Spinal cord (tissue), 10 donors: ENCODE measurements around the gene STAT2. TPM values are rescaled to one million over a fixed set of nuclear protein-coding genes. Genes with fewer than 3 reads are reported as not detected.
"Not testable (repeated sequence)": the region's sequence is repeated elsewhere in the genome, so short reads cannot be mapped to it uniquely, and the experiment has no call there.

Experiments
- DNase-seq, 6 donors: peaks; one replicate each; pipeline versions ENCODE4 v3.0.0 to v3.0.0-alpha.2; 2013 to 2015; ENCODE audit warnings: low spot score in 6 of 6, low read depth in 4 of 6
- H3K27ac ChIP-seq: one replicate; pipeline ENCODE4 v1.5.1; 2013; ENCODE audit warnings: low read depth, low read length, control low read depth
- H3K27me3 ChIP-seq: one replicate; pipeline ENCODE4 v1.6.1; 2013; ENCODE audit warnings: low read length; ENCODE audit not compliant: control insufficient read depth, insufficient read depth
- H3K36me3 ChIP-seq: one replicate; pipeline ENCODE4 v1.6.1; 2013; ENCODE audit warnings: low read length; ENCODE audit not compliant: control insufficient read depth, insufficient read depth
- H3K4me1 ChIP-seq: one replicate; pipeline ENCODE4 v1.6.1; 2013; ENCODE audit warnings: low read length; ENCODE audit not compliant: control insufficient read depth, insufficient read depth
- H3K4me3 ChIP-seq: one replicate; pipeline ENCODE4 v1.5.1; 2013; ENCODE audit warnings: low read depth, low read length, control low read depth
- H3K9me3 ChIP-seq: one replicate; pipeline ENCODE4 v1.6.1; 2013; ENCODE audit warnings: low read length; ENCODE audit not compliant: control insufficient read depth, insufficient read depth
- WGBS: methylation state at CpG from one replicate; pipeline ENCODE4 v1.1.5; 2013; ENCODE audit warnings: missing lambda C conversion rate; ENCODE audit not compliant: insufficient coverage; 5-methylcytosine and 5-hydroxymethylcytosine counted together
- long read RNA-seq, 4 donors: transcript quantifications; one replicate each; lab custom pipeline, GENCODE V29; 2026
- polyA plus RNA-seq, 2 donors: library from polyadenylated mRNA; unstranded; fragments of 120-200 nt; gene quantifications; one replicate each; pipeline ENCODE4 v1.2.1, GENCODE V29; 2013; ENCODE audit not compliant: insufficient read length in 2 of 2
- total RNA-seq, 2 donors: library from RNA; depleted of rRNA in 1 of 2; stranded (reverse); fragments of 120-200 nt in 1 of 2; fragments of >200 nt in 1 of 2; gene quantifications; one replicate each; pipeline versions ENCODE4 v1.2.3 to v1.2.4, GENCODE V29; 2013 to 2014
- donor health status: healthy.

Gene STAT2
- total RNA-seq, result 100 to 1,000 TPM; 120 to 145 TPM
- polyA plus RNA-seq, result 100 to 1,000 TPM in 1 of 2 donors, 10 to 100 TPM in 1; 72.4 to 120 TPM
- long read RNA-seq, donor 1, partial matches to known transcripts, result 0 of 1 reads
- long read RNA-seq, donor 1, other reads (novel, unspliced or antisense), result 0 of 1 reads
- long read RNA-seq, donor 2, partial matches to known transcripts, result 0 of 1 reads
- long read RNA-seq, donor 2, other reads (novel, unspliced or antisense), result 0 of 1 reads
- long read RNA-seq, donor 3, partial matches to known transcripts, result 0 of 1 reads
- long read RNA-seq, donor 3, other reads (novel, unspliced or antisense), result 0 of 1 reads
- long read RNA-seq, donor 4, partial matches to known transcripts, result 0 of 1 reads
- long read RNA-seq, donor 4, other reads (novel, unspliced or antisense), result 0 of 1 reads

DNA sequence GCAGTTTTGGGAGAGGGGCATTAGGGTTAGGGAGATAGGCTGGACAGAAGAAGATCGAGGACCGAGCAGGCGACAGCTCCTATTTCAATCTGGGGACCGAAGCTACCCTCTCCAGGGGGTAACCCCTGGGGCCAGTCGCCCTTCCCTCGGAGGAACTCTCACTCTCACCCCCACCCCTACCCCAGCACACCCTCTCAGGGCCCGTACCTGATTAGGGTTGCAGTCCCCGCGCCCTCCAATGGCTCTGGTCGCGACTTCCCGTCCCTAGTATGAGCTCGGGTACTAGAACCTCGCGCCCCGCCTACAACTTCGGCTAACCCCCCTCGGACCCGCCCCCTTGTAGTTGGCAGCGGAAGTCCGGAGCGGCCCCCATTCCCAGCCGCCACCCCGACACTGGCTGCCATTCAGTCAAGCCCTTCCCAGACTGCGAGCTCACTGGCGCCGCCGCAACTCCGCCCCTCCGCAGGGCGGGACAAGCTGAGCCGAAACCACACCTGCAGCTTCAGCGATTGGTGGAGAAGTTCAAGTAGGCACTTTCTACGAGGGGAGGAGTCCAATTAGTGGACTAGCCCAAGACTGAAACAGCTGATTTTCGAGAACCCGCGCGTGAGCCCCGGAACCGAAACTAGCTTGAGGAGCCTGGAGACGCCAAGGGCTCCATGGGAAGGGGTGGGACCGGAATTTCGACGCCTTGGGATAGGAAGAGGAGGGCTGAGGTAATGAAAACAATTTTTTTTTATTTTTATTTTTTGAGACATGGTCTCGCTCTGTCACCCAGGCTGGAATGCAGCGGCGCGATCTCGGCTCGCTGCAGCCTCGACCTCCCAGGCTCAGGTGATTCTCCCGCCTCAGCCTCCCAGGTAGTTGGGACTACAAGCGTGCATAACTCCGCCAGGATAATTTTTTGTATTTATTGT, at the start of gene STAT2:
TSS of gene STAT2 (minus strand) at position 257 of the 917 bp plus-strand sequence. CDS start 3,536 bp downstream, outside the sequence.
- H3K4me3 ChIP-seq, result peak within 1 kb of the TSS; percentile 90
- DNase-seq, result peak; percentile 96 to 100 (median 98)
- WGBS, result 0% methylated on average over 49 of the region's 54 CpGs
- no peaks in the 10 kb centered on the region for H3K27me3 ChIP-seq
- H3K4me1 ChIP-seq, result peaks cover 10% of the 10 kb centered on the region
- H3K36me3 ChIP-seq, result peaks cover 13% of the 10 kb centered on the region
- peak within 1 kb of the TSS; percentile 94 for H3K27ac ChIP-seq
- no peaks in the 10 kb centered on the region for H3K9me3 ChIP-seq

DNA sequence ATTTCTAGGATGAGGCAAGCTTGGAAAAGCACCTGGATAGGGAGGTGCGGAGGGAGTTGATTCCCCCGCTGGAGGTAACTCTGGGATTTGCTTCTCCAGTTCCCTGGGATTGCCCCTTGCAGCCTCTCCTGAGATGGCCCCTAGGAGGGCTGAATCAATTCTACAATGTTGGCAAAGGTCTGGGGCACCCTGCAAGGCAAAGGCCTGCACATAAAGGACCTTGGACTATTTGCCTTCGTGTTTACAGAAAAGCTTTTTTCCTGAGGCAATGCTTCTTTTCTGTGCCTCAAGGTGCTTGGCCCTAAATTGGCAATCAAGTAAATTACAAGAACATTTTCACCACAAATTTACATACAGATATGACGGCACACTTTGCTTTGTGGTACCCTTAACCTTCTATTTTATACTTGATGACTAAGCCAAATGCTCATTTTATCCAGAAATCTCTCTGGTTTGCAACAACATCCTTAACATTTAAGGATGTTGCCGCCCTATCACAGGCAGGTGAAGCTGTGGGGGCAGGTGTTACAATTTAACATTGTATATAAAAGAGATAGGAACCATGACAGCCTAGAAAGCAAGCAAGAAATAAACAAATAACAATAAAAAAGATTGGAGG, 49.0 kb upstream of the STAT2 start:
- H3K36me3 ChIP-seq, result peaks cover 9% of the 10 kb centered on the region
- no peak overlapping the region for H3K27ac ChIP-seq
- no peak for DNase-seq
- no peaks in the 10 kb centered on the region for H3K9me3 ChIP-seq
- WGBS, result 95% methylated on average over 2 of the region's 5 CpGs
- H3K4me3 ChIP-seq, result no peak overlapping the region
- H3K4me1 ChIP-seq, result no peaks in the 10 kb centered on the region
- H3K27me3 ChIP-seq, result no peaks in the 10 kb centered on the region

- DNase-seq, H3K4me1 ChIP-seq, H3K9me3 ChIP-seq, H3K27ac ChIP-seq, H3K27me3 ChIP-seq, H3K36me3 ChIP-seq, H3K4me3 ChIP-seq: not testable (repeated sequence)
- WGBS, result 100% methylated on average over 1 of the region's 3 CpGs
These were observed 44.3 kb upstream of the STAT2 start for GRCh38 chr12:56404227-56404626.

DNA sequence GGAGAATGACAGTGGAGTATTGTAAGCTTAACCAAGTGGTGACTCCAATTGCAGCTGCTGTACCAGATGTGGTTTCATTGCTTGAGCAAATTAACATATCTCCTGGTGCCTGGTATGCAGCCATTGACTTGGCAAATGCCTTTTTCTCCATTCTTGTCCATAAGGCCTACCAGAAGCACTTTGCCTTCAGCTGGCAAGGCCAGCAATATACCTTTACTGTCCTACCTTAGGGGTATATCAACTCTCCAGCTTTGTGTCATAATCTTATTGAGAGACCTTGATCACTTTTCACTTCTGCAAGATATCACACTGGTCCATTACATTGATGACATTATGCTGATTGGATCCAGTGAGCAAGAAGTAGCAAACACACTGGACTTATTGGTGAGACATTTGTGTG, 41.7 kb upstream of the STAT2 start:
- H3K4me3 ChIP-seq, H3K9me3 ChIP-seq, DNase-seq, H3K27me3 ChIP-seq, H3K27ac ChIP-seq, H3K36me3 ChIP-seq, H3K4me1 ChIP-seq: not testable (repeated sequence)

DNA sequence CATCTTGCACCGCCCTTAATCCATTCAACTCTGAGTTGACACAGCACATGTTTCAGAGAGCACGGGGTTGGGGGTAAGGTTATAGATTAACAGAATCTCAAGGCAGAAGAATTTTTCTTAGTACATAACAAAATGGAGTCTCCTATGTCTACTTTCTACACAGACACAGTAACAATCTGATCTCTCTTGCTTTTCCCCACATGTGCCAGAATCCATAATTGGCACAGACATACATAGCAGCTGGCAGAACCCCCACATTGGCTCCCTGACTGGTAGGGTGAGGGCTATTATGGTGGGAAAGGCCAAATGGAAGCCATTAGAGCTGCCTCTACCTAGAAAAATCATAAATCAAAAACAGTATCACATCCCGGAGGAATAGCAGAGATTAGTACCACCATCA, 41.2 kb upstream of the STAT2 start:
- H3K4me3 ChIP-seq, H3K27ac ChIP-seq, DNase-seq, H3K27me3 ChIP-seq, H3K4me1 ChIP-seq, H3K9me3 ChIP-seq, H3K36me3 ChIP-seq: not testable (repeated sequence)
- WGBS, result no CpG with 5 or more reads among the region's 3 CpGs

GRCh38 chr12:56399466-56399865, 39.6 kb upstream of the STAT2 start:
- not testable (repeated sequence) for H3K4me3 ChIP-seq, H3K36me3 ChIP-seq, H3K4me1 ChIP-seq, H3K27ac ChIP-seq, H3K27me3 ChIP-seq, DNase-seq, H3K9me3 ChIP-seq
- 90% methylated on average over 2 of the region's 3 CpGs for WGBS

DNA sequence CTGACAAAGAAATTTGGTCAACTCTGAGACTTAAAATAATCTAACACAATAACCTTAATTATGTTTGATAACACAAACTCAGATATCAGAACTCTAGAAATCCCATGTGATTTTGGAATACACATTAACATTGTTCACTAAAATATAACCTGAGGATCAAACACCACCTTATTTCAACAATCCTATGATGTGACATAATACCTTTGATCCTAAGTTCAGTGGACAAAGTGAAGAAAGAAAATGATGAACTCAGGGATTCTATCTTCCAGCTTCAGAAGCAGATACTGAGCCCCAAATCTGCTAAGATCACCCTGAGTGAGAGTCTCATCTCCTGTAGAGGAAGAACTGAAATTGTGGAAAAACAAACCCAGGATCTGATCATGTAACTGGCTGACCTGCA, 38.4 kb upstream of the STAT2 start:
- Histone ChIP-seq H3K36me3 (no peaks in the 10 kb centered on the region), H3K9me3 (peaks cover 3% of the 10 kb centered on the region), H3K27ac (no peak overlapping the region), H3K4me3 (no peak overlapping the region), H3K27me3 (no peaks in the 10 kb centered on the region), H3K4me1 (no peaks in the 10 kb centered on the region)
- DNase-seq, result no peak

GRCh38 chr12:56392331-56392730, 32.4 kb upstream of the STAT2 start:
- Histone ChIP-seq H3K4me3 (no peak overlapping the region), H3K9me3 (no peaks in the 10 kb centered on the region), H3K27me3 (no peaks in the 10 kb centered on the region), H3K27ac (no peak overlapping the region), H3K4me1 (no peaks in the 10 kb centered on the region), H3K36me3 (no peaks in the 10 kb centered on the region)
- DNase-seq, result no peak
- WGBS, result no CpG with 5 or more reads among the region's 2 CpGs

GRCh38 chr12:56391721-56392120, 31.8 kb upstream of the STAT2 start:
- no peaks in the 10 kb centered on the region for H3K36me3 ChIP-seq
- no peaks in the 10 kb centered on the region for H3K27me3 ChIP-seq
- DNase-seq, result no peak
- H3K4me3 ChIP-seq, result no peak overlapping the region
- no peaks in the 10 kb centered on the region for H3K9me3 ChIP-seq
- no peaks in the 10 kb centered on the region for H3K4me1 ChIP-seq
- WGBS, result no CpG with 5 or more reads among the region's 1 CpG
- no peak overlapping the region for H3K27ac ChIP-seq
